ENCODE results near the gene EOGT. TPM values are rescaled to one million over a fixed set of nuclear protein-coding genes. Genes with fewer than 3 reads are reported as not detected.

The EOGT gene
- total RNA-seq, 2 donors from 2014 or later, result 59.2 to 60.3 TPM

DNA sequence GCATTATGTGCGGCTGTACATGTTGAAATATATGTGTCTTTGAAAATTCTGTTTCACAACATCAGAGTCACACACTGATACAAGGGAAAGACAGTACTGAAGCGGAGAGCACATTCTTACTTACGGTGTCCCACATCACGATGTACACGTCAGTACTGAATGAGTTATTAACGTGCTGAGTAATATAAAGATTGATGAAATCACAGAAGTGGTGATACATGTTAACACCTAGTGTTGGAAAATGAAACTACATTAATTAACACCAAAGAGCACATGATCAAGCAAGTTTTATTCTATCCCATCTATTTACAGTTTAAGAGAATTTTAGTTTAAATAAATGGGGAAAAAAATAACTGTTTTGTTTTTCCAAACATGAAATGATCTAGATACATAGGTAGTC is 15.6 kb downstream of the EOGT start:
- Histone ChIP-seq H3K27ac (no peak overlapping the region), H3K27me3 (no peaks in the 10 kb centered on the region), H3K36me3 (peaks cover 78% of the 10 kb centered on the region), H3K4me1 (peaks cover 0 to 17% of the 10 kb centered on the region in 2 donors), H3K4me3 (no peak overlapping the region), H3K9me3 (no peaks in the 10 kb centered on the region)
- TF ChIP-seq, protein P1, sequence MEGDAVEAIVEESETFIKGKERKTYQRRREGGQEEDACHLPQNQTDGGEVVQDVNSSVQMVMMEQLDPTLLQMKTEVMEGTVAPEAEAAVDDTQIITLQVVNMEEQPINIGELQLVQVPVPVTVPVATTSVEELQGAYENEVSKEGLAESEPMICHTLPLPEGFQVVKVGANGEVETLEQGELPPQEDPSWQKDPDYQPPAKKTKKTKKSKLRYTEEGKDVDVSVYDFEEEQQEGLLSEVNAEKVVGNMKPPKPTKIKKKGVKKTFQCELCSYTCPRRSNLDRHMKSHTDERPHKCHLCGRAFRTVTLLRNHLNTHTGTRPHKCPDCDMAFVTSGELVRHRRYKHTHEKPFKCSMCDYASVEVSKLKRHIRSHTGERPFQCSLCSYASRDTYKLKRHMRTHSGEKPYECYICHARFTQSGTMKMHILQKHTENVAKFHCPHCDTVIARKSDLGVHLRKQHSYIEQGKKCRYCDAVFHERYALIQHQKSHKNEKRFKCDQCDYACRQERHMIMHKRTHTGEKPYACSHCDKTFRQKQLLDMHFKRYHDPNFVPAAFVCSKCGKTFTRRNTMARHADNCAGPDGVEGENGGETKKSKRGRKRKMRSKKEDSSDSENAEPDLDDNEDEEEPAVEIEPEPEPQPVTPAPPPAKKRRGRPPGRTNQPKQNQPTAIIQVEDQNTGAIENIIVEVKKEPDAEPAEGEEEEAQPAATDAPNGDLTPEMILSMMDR (IDR thresholded peaks at IDR 0.05), result no peak
- no peak for DNase-seq (ENCODE audit: low spot score)

DNA sequence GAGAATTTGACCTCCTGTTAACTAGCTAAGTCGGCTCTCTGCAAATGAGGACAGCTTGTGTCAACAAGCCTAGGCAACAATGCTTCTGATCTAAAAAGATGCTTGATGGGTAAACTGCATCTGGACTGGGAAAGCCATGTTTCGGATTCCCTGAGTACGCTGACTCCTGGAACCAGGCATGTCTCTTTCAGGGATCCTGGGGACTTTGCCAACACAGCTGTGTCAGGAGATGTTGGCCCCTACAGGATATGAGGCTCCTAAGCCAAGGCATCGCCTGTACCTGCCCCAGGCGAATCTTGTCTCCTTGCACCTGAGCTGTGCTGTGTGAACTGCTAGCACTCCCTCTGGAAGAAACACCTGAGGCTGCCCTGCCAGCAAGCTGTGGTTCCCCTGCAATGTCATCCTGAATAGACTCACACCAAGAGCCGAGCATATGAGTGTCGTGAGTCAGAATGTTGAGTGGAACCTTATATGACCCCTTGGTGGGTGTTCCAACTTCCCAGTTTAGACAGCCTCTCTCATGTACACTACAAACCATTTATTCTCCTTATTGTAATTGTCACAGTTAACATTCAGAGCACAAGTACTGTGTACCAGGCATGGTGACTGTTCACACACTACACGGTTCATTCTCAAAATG is 17.0 kb downstream of the EOGT start:
- no peaks in the 10 kb centered on the region for H3K27me3 ChIP-seq
- H3K36me3 ChIP-seq, result peaks cover 65% of the 10 kb centered on the region
- H3K27ac ChIP-seq, result no peak overlapping the region
- no peak overlapping the region for H3K4me3 ChIP-seq
- TF ChIP-seq, protein P1 (IDR thresholded peaks at IDR 0.05), result no peak
- peaks cover 0 to 17% of the 10 kb centered on the region in 2 donors for H3K4me1 ChIP-seq
- no peaks in the 10 kb centered on the region for H3K9me3 ChIP-seq
- no peak for DNase-seq (ENCODE audit: low spot score)

DNA sequence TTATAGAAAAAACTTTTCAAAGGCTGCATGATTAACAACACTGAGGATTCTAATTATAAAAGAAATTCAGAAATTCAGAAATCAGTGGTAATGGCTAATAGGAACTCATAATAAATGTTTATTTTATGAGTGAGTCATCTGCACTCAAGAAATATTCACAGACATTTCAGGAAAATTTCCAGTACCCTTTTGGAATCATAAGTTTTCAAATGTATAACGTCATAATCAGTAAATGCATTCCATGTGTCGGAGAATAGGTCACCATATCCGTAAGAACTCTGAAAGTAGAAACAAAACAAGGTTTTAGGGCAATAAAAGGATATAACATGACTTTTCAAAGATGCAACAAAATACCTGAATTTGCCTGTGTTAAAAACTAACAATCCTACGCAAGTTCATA is 24.7 kb downstream of the EOGT start:
- DNase-seq (ENCODE audit: low spot score), result no peak
- no peaks in the 10 kb centered on the region for H3K9me3 ChIP-seq
- no peaks in the 10 kb centered on the region for H3K27me3 ChIP-seq
- no peaks in the 10 kb centered on the region for H3K4me1 ChIP-seq
- H3K36me3 ChIP-seq, result peaks cover 68% of the 10 kb centered on the region
- no peak overlapping the region for H3K27ac ChIP-seq
- TF ChIP-seq, protein P1 (IDR thresholded peaks at IDR 0.05), result no peak
- H3K4me3 ChIP-seq, result no peak overlapping the region

DNA sequence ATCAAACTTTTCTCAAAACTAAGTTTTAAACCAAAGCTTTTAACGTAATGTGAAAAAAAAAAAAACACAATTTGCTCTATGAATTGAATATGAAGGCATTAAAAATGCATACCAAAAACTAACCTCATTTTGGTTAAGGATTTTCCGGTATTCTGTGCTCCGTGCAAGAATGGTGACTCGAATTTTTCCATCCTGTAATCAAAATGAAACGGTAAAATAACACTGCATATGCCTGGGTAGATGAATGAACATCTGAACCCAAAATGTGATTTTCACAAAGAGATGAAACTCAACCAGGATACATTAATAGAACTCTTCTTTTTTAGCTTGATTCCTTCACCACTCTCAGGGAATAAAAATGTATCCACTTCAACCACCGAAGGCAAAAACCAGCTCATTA is 26.2 kb downstream of the EOGT start:
- no peak overlapping the region for H3K27ac ChIP-seq
- no peaks in the 10 kb centered on the region for H3K4me1 ChIP-seq
- H3K4me3 ChIP-seq, result no peak overlapping the region
- H3K27me3 ChIP-seq, result no peaks in the 10 kb centered on the region
- DNase-seq (ENCODE audit: low spot score), result no peak
- TF ChIP-seq, protein P1 (IDR thresholded peaks at IDR 0.05), result no peak
- H3K9me3 ChIP-seq, result no peaks in the 10 kb centered on the region
- peaks cover 77% of the 10 kb centered on the region for H3K36me3 ChIP-seq

DNA sequence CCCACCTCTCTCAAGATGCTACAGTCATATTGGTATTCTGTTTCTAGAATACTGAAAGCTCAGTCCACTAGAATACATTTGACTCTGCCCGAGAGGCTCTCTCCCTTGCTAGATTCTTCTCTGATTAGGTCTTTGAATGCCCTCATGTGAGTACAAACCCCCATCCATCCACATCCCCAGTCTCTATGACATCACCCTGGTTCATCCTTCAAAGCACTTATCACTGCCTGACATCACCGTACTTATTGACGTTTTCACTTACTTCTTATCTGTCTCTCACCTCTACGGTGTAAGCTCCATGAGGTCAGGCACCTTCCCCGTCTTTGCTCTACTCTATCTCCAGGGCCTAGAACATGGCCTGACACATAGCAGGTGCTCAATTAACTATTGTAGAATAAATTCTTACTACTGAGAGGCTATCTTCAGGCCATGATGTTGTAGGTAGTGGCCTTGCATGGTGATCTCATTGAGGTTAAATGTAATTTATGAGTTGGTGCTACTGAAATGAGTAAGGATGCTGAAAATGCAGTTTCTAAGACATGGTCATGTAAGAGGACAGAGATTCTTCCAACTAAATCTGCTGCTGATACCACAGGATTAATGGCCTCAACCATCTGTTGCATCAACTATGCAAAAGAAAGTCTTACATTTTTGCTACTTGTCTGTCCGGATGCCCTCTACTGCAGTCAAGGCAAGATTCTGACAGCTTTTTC is 26.8 kb downstream of the EOGT start:
- Histone ChIP-seq H3K4me3 (no peak overlapping the region), H3K4me1 (no peaks in the 10 kb centered on the region), H3K27me3 (no peaks in the 10 kb centered on the region), H3K36me3 (peaks cover 83% of the 10 kb centered on the region), H3K27ac (no peak overlapping the region), H3K9me3 (no peaks in the 10 kb centered on the region)
- no peak for DNase-seq (ENCODE audit: low spot score)
- TF ChIP-seq, protein P1 (IDR thresholded peaks at IDR 0.05), result no peak
